H1 (cell line): ENCODE data around the gene CHPF2. TPM values are rescaled to one million over a fixed set of nuclear protein-coding genes. Genes with fewer than 3 reads are reported as not detected.

ENCODE experiments used
- CEBPB ChIP-seq: IDR thresholded peaks from 2 replicates; pipeline ENCODE4 v1.6.1; 2012; ENCODE audit warnings: low read depth, low read length
- CHD1 ChIP-seq: IDR thresholded peaks from 2 replicates; pipeline ENCODE4 v1.6.1; 2012; ENCODE audit warnings: low read depth, low read length, improper control_type of control experiment
- CHD2 ChIP-seq: IDR thresholded peaks from 2 replicates; pipeline ENCODE4 v1.6.1; 2012; ENCODE audit warnings: low read length, improper control_type of control experiment
- EP300 ChIP-seq, 2 experiments: IDR thresholded peaks; 1 replicate in 1 of 2; 2 replicates in 1 of 2; pipeline ENCODE4 v1.6.1; 2011 to 2012; ENCODE audit warnings: low read depth in 2 of 2, low read length in 2 of 2, mild to moderate bottlenecking in 2 of 2, borderline replicate concordance in 1 of 2, inconsistent platforms in 1 of 2, moderate library complexity in 1 of 2
- KDM4A ChIP-seq: IDR thresholded peaks from one replicate; pipeline ENCODE4 v1.7.1; 2012; ENCODE audit warnings: low read depth, mild to moderate bottlenecking, moderate library complexity, low read length, inconsistent platforms; ENCODE audit not compliant: severe bottlenecking
- RAD21 ChIP-seq, 2 experiments: IDR thresholded peaks in 1 of 2; conservative IDR thresholded peaks in 1 of 2; 2 replicates each; pipeline ENCODE4 v1.6.1; 2011; ENCODE audit warnings: low read depth in 2 of 2, low read length in 2 of 2, improper control_type of control experiment in 1 of 2, inconsistent platforms in 1 of 2, mild to moderate bottlenecking in 1 of 2, moderate library complexity in 1 of 2
- TBP ChIP-seq: IDR thresholded peaks from 2 replicates; pipeline ENCODE4 v1.6.1; 2011; ENCODE audit warnings: low read depth, low read length, improper control_type of control experiment
- TCF12 ChIP-seq: IDR thresholded peaks from 2 replicates; pipeline ENCODE4 v1.6.1; 2011; ENCODE audit warnings: low read depth, mild to moderate bottlenecking, low read length
- TEAD4 ChIP-seq: IDR thresholded peaks from 2 replicates; pipeline ENCODE4 v1.6.1; 2012; ENCODE audit warnings: low read depth, low read length, inconsistent platforms, mixed read lengths
- polyA plus RNA-seq, 7 experiments: library from polyadenylated mRNA; depleted of rRNA in 3 of 7; stranded (reverse) in 5 of 7; unstranded in 2 of 7; fragments of >200 nt in 5 of 7; fragments of 200-250 nt in 2 of 7; gene quantifications; 1 replicate in 5 of 7; 2 replicates in 1 of 7; 4 replicates in 1 of 7; pipeline versions ENCODE4 v1.2.1 to v1.2.3, GENCODE V29; 2011 to 2013; ENCODE audit warnings: missing spikeins in 2 of 7, mixed read lengths in 2 of 7
- total RNA-seq: library from RNA; stranded (reverse); fragmentation: NEBNext Ultra II Directional; extraction: Animal tissue kit (Norgen Biotek cat#: 25700); gene quantifications from 2 replicates; pipeline ENCODE4 v1.2.1, GENCODE V29; 2021
- TF ChIP-seq, protein P1 (sequence below), 3 experiments: IDR thresholded peaks; 1 replicate in 2 of 3; 2 replicates in 1 of 3; pipeline versions ENCODE4 v1.5.1 to v1.6.1; 2011; ENCODE audit warnings: low read length in 3 of 3, mild to moderate bottlenecking in 3 of 3, inconsistent platforms in 2 of 3, low read depth in 1 of 3, moderate library complexity in 1 of 3; ENCODE audit not compliant: insufficient read depth in 1 of 3; ENCODE audit errors: control extremely low read depth in 1 of 3

The CHPF2 gene
- total and polyA plus RNA-seq, 2 of the 8 experiments (the other 6 are each of a cell fraction or from before 2014, with no cell fraction given): 14.4 to 20.6 TPM

DNA sequence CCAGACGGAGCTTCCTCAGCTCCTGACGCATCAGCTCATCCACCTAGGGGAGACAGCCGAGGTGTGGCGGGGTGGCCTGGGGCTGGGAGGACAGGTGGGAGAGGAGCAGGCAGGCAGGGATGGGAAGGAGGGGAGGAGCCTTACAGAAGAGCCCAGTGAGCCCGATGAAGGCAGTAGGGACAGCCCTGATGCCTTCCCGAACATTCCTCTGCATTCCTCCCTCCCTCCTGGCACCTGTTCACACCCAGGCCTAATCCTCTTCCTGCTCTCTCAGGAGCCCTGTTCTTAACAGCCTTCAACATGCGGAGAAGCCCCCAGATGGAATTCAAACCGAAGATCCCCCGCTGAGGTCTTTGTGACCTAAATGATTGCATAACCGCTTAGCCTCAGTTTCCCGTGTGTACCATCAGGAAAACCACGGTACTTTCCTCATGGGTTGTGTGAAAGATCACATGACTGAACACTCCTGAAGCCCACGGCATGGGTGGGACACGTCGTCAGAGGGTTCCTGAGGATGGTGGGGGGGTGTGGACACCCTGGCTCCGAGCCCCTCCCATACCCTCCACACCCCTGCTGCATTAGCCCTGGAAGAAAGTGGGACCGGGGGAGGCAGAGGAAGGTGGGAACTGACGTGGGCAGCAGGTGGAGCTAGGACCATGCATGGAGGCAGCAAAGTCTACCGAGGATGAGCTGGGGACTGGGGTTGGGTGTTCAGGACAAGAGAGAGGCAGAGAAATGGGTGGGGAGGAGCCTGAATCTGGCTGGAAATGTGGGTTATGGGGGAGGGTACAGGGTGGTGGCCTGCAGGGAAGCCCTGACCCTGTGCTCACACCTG, 36.5 kb upstream of the CHPF2 start (continued):
- peak; percentile 11 to 42; a peak in 3 of 4 replicates for TF ChIP-seq RAD21 (IDR thresholded peaks at IDR 0.05 in 1 of 2, conservative IDR thresholded peaks at IDR 0.05 in 1 of 2; ENCODE audit: low read depth in 2 of 2, low read length in 2 of 2)
- no peak for TF ChIP-seq KDM4A
- TF ChIP-seq EP300 (IDR thresholded peaks at IDR 0.05; ENCODE audit: borderline replicate concordance in 1 of 2, low read depth in 2 of 2, low read length in 2 of 2): no peak
- TF ChIP-seq, protein P1, sequence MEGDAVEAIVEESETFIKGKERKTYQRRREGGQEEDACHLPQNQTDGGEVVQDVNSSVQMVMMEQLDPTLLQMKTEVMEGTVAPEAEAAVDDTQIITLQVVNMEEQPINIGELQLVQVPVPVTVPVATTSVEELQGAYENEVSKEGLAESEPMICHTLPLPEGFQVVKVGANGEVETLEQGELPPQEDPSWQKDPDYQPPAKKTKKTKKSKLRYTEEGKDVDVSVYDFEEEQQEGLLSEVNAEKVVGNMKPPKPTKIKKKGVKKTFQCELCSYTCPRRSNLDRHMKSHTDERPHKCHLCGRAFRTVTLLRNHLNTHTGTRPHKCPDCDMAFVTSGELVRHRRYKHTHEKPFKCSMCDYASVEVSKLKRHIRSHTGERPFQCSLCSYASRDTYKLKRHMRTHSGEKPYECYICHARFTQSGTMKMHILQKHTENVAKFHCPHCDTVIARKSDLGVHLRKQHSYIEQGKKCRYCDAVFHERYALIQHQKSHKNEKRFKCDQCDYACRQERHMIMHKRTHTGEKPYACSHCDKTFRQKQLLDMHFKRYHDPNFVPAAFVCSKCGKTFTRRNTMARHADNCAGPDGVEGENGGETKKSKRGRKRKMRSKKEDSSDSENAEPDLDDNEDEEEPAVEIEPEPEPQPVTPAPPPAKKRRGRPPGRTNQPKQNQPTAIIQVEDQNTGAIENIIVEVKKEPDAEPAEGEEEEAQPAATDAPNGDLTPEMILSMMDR (IDR thresholded peaks at IDR 0.05; ENCODE audit: control extremely low read depth in 1 of 3, insufficient read depth in 1 of 3, low read depth in 1 of 3, low read length in 3 of 3): no peak
- no peak for TF ChIP-seq TEAD4
- peak; percentile 63 for TF ChIP-seq CEBPB
- no peak for TF ChIP-seq TBP
- no peak for TF ChIP-seq CHD2
- TF ChIP-seq CHD1: no peak
- TF ChIP-seq TCF12: 0 out of 2 replicates have a peak, but pooled peaks have one; percentile 30
